HG03558 (cell line): Measurements from ENCODE around the gene ITGAV.

Experiments used
- ATAC-seq: cut with Tn5 transposase; IDR thresholded peaks from one replicate; pipeline ENCODE4 v1.9.1; 2021; ENCODE audit warnings: moderate number of reproducible peaks; ENCODE audit not compliant: unreplicated experiment; ENCODE audit errors: extremely low read depth

The ITGAV gene

DNA sequence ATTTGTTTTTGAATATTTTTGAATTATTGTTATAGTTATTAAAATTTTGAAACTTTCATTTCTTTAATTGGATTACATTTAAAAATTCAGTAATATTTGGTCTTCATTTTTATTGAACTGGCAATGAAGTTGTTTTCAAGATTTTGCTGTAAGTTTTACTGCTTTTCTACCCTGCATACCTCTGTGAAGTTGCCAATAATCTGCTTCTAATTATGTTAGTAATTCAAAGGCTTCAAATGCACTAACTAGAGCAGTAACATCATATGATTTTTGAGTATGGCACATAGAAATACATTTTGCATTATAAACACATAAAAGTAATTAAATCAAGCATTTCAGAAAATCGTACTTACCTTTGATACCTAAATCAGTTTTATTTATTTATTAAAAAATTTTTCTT, 63.7 kb downstream of the ITGAV start:
- ATAC-seq: no peak

DNA sequence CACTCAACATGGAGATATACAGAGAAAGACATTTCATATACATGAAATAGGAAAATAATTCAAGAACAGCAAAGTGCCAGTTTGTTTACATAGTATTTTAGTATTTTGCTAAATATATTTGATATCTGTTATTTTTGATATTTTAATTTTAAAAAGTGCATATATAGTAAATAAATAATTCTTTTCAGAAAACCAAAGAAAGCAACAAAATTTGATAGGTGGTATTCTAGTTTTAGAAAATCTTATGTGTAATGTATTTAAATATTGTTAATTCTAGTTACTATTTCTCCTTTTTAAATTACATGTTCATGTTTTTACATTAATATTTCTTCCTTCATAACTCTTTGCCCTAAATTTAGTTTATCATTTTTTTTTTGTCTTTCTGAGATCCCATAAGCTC, 69.5 kb downstream of the ITGAV start:
- no peak for ATAC-seq

DNA sequence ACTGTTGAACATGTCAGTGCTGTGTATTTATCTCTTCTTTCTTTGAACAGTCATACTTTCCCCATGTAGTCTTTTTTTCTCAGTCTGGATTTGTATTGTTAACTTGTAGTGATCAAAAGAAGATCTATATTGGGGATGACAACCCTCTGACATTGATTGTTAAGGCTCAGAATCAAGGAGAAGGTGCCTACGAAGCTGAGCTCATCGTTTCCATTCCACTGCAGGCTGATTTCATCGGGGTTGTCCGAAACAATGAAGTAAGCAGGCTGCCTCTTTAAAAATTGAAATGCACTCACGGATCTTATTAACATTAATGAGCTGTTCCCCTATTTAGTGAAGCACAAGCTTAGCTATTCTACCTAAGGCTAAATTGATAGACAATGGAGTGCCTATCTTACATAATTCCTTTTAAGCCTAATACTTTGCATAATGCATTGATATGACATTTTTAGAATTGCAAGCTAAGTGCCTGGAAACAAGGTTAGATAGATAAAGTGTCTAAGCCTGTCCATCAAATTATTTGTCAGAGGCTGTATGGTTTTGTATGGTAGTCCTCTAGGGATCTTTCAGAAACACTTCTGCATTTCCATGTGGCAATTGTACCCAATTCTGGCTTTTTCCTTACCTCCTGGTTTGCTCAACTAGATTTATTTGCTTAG, 74.7 kb downstream of the ITGAV start:
- ATAC-seq: no peak

DNA sequence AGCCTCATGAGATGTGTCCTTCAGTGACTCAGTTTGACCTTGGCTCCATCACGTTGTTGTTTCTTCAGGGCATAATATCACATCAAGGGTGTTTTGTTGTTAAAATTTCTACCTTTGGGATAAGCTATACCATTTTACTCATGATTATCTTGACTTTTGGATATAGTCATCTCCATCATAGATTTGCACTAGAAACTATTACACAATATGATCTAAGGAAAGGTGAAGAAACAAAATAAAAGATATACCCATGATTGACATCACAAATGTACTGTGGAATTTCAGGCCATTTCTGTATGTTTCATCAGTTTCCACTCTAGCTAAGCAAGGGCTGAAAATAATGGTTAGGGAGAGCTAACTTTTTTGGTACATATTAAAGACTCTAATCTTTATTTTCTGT, 79.3 kb downstream of the ITGAV start:
- ATAC-seq: no peak

DNA sequence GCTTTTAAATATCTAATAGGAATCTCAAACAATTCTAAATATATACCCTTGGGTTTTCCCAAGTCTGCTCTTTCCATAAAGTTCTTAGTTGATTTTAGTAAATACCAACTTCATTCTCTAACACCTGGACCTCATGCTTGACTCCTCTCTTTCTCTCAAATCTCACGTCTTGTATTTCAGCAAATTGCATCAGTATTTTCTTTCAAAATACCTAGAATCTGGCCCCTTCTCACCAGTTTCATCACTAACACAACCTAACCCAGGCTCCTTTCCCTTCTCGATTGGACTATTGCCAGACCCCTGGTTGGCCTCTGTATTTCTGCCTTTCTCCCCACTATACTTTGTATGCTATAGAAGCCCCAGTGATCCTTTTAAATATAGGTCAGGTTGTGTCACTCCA, 81.0 kb downstream of the ITGAV start:
- ATAC-seq: no peak

DNA sequence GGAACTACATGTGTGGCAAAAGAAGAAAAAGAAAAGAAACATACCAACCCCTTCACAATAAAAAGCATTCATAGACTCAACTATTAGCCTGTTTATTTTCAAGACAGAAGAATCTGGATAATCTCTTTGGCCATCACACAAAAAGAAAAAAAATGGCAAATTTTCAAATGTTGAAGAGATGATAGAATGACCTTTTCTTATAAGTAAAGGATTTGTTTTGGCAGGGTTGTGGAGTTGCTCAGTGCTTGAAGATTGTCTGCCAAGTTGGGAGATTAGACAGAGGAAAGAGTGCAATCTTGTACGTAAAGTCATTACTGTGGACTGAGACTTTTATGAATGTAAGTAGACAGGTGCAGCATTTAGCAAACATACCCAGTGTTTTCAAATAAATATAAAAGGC, 85.5 kb downstream of the ITGAV start:
- ATAC-seq: no peak

DNA sequence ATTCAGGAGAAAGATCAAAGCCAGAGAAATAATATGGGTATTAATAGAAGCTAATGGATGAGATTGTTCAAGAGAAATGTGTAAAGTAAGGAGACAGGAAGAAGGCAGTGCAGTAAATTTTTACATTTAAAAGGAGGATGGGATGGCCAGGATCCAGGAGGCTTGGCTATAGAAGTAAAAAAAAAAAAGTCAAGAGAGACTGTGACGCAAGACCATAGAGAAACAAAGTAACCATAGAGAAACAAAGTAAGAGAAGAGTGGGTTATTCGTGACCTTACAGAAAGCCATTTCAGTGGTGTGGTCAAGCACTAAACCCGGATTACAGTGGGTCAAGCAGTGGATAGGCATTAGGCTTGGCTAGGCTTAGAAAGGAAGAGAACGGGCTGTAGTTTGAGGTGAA, 93.5 kb downstream of the ITGAV start:
- ATAC-seq: no peak

DNA sequence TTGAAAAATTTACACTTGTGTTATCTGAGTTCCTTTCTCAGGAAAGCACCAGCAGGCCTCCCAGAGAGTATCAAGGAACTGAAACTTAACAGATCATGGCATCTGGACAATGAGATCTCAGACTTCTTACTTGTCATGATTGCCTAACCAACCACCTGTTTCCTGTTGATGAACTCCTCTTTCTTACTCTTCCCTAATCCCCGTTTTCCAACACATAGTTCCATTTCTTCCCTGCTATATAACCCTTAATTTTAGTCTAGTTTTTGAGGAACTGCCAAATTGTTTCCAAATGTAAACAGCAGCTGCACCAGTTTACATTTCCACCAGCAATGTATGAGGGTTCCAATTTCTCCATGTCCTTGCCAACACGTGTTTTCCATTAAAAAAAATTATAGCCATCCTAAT, 98.0 kb downstream of the ITGAV start:
- ATAC-seq: no peak

DNA sequence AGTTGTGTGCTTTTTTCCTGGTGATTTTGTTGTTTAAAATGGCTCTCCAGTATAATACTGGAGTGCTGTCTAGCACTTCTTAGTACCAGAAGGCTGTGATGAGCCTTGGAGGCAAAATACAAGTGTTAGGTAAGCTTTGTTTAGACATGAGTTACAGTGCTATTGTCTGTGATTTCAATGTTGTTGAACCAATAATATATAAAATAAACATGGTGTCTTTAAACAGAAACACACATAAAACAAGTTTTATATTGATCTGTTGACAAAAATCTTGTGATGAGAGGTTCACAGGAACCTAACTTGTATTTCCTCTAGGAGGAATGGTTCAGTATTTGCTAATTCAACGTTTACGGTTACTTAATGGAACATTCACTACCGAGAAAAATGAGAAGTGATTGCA, 99.0 kb downstream of the ITGAV start:
- ATAC-seq: no peak

DNA sequence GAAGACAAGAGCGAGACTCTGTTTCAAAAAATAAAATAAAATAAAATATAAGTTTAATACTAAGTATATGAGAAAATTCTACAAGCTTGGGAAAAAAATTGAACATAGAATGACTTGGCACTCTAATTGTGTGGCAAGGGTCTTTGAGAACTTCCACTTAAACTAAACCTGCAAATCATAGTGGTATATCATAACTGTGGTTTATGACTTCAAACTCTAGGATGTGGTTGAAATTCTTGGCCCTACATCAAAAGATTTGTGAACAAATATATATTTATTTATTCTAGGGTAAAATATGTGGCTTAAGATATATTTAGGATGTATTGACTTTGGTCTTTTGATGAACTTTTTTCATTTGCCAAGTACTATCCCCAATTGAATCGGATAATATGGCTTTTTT, 100.9 kb downstream of the ITGAV start:
- no peak for ATAC-seq

DNA sequence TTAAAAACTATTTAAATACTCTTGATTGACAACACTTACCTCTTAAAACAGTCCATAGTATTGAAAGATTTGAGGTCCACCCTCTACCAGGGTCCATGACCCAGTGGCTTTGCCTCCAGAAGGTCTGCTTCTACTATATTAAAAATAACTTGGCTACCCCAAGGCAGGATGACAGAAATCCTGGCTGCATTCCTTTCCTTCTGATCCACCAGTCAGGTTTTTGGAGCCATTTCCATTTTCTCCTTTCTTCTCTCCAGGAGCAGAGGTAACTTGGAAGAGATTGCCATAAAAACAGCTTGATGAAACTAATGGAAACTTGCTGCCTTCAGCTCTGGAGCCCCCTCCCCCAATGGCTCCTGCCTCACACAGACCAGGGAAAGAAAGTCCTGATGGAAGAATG, 101.4 kb downstream of the ITGAV start:
- ATAC-seq: no peak

DNA sequence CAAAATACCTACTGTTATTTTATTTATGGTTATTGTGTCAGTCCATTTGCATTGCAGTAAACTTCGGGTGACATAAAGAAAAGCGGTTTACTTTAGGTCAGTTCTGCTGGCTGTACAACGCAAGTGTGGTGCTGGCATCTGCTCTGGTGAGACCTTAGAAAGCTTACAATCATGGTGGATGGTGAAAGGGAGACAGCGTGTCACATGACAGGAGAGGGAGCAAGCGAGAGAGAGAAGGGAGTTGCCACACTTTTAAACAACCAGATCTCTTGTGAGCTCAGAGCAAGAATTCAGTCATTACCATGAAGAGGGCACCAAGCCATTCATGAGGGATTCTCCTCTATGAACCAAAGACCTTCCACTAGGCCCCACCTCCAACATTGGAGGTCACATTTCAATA, 102.0 kb downstream of the ITGAV start:
- ATAC-seq: no peak

DNA sequence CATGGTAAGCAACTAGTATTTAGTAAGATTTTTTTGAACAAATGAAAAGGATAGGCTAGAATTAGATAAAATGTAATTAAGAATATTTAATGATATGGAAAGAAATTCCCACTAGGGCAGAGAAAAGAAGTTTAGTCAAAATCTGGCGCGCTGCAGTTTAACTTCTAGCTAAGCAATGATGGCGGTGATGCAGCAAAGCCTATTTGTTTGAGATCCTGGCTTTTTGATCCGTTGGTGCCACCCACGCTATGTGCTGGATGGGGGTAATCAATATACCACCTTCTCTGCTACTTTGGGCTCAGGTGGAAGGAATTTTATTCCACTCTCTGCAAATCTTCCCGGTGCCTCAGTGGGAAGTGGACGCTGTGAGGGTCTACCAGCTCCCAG, 103.6 kb downstream of the ITGAV start:
- no peak for ATAC-seq

DNA sequence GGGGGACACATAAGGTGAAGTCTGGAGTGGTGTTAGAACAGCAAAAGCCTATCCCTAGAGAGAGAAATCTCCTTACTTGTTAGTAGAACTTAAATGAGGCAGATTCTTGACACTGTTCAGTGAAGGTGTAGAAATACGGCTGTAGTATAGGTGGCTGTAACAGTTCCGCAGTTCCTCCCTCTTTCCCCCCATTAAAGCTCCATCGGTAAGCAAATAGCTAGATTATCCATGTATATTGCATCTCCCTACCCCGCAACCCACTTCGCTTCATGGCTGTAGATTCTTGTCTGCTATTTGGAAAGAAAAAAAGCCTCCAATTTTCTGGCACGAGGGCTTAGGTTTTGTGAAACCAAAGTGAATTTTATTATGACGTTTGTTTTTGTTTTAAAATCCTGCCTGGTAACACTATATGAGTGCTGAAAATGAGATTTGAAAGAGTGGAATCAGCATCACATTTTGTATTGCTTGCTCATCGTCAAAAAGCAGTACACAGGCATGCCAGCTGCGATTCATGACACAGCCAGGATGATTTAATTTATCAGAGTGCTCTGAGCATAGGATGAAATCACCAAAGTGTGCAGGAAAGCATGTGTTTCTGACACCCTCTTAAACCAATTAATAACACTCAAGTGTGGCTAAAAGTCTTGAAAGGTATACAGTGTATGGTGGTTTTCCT, 105.4 kb downstream of the ITGAV start:
- no peak for ATAC-seq

DNA sequence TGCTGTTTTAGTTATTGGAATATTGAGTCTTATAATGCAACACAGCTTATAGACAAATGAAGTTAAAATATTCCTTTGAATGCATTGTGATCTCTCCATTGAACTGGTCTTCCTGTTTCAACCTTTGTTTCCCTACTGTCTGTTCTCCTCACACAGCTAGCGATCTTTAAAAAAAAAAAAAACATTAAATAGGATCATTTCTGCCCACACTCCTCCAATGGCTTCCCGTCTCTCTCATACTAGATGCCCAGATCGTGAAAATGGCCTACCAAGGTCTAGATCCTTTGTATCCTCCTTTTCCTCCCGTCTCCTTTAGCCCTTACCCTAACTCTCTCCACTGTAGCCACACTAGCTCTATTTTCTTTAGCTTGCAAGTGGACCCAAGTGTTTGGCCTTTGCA, 106.4 kb downstream of the ITGAV start:
- no peak for ATAC-seq

DNA sequence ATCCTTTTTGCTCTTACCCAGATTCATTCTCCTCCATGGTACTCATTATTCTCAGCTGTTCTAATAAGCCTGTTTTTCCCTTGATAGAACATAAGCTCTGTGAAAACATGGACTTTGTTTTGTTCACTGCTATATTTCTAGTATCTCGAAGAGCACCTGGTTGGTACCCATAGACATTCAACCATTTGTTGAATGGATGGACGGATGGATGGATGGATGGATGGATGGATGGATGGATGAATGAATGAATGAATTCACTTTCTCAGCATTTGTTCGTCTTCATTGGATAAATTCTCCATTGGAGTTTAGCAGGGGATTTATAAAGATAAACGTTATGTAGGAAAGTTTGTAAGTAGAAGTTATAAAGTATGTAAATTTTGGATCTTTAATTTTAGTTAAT, 106.9 kb downstream of the ITGAV start:
- no peak for ATAC-seq

DNA sequence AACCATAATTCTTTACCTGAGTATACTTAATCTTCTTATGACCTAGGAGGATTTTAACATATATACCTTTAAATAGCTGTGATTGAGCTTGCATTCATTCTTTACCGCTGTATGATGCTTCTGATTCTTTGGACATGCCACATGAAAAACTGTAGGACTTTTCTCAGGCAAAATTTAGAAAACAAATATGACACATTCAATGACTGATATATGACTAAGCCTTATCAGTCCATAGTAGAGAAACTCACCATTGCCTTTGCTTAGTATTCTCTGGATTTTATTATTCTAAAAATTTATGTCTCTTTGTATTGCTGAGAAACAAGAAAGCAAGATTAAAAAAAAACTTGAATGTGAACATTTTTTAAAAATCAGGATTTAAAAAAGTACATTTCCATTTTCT, 107.7 kb downstream of the ITGAV start:
- ATAC-seq: no peak

DNA sequence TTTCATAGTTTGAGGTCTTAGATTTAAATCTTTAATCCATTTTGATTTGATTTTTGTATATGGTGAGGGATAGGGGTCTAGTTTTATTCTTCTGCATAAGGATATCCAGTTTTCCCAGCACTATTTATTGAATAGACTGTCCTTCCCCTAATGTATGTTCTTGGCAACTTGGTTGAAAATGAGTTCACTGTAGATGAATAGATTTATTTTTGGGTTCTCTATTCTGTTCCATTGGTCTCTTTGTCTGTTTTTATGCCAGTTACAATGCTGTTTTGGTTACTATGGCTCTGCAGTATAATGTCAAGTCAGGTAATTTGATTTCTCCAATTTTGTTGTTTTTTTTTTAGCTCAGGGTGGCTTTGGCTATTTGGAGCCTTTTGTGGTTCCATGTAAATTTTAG, 109.9 kb downstream of the ITGAV start:
- ATAC-seq: no peak

DNA sequence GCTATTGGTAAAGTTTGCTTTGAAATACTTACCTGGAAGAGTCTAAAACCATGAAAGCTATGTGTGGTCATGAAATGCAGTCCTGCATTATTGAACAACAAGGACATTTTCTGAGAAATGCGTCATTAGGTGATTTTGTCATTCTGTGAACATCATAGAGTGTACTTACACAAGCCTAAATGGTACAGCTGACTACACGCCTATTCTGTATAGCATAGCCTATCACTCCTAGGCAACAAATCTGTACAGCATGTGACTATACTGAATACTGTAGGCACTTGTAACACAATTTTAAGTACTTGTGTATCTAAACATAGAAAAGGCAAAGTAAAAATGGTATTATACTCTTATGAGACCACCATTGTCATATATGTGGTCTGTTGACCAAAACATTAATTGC, 112.2 kb downstream of the ITGAV start:
- ATAC-seq: no peak

DNA sequence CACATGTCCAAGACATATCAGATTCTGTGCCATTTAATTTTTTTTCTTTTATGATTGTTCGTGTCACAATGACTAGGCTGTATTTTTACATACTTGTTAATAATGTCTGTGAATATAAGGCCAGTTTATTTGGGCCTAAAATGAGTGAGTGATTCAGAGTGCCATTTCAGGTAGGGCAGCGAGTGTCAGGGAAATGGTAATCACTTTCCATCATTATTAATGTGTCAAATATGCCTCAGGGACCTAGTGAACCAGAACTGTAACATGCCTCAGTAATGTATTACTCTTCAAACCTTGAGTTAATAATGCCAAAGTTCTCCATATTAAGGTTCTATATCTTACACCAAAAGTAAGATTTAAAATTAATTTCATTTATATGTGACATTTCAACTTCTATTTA, 112.6 kb downstream of the ITGAV start:
- no peak for ATAC-seq

DNA sequence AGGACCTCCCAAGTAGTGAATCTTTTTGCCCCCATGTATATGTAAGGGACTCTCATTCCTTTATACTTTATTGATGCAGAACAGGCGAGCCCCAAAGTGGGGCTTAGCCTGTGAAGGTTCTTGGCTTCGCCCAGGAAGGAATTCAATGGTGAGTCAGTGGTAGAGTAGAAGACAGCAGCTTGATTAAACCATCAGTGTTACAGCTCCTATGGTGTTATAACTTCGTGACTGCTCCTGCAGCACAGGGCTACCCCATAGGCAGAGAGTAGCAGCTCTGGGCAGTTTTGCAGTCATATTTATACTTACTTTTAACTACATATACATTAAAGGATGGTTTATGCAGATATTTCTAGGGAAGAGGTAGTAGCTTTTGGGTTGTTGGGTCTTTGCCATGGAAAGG, 115.0 kb downstream of the ITGAV start:
- no peak for ATAC-seq
